Mucosa of rectum (tissue), 2 donors: ENCODE data around the gene DYNLT1.
"Not testable (repeated sequence)": the region's sequence is repeated elsewhere in the genome, so short reads cannot be mapped to it uniquely, and the experiment has no call there.

ENCODE experiments used
- H3K27ac ChIP-seq, 2 donors: one replicate each; pipeline ENCODE4 v1.7.0; 2013; ENCODE audit warnings: inconsistent platforms in 2 of 2, low read depth in 2 of 2, low read length in 2 of 2
- H3K27me3 ChIP-seq, 2 donors: one replicate each; pipeline ENCODE4 v1.7.0; 2013; ENCODE audit warnings: low read length in 2 of 2; ENCODE audit not compliant: control insufficient read depth in 2 of 2, insufficient read depth in 2 of 2
- H3K36me3 ChIP-seq, 2 donors: one replicate each; pipeline ENCODE4 v1.7.0; 2013; ENCODE audit warnings: low read length in 2 of 2; ENCODE audit not compliant: control insufficient read depth in 2 of 2, insufficient read depth in 2 of 2
- H3K4me1 ChIP-seq, 2 donors: one replicate each; pipeline ENCODE4 v1.7.0; 2013; ENCODE audit warnings: low read length in 2 of 2, mild to moderate bottlenecking in 1 of 2; ENCODE audit not compliant: control insufficient read depth in 2 of 2, insufficient read depth in 2 of 2
- H3K4me3 ChIP-seq, 2 donors: one replicate each; pipeline ENCODE4 v1.7.0; 2013; ENCODE audit warnings: low read length in 2 of 2
- H3K9ac ChIP-seq, 2 donors: one replicate each; pipeline ENCODE4 v1.7.0; 2013; ENCODE audit warnings: low read length in 2 of 2, low read depth in 1 of 2, mild to moderate bottlenecking in 1 of 2
- H3K9me3 ChIP-seq, 2 donors: one replicate each; pipeline ENCODE4 v1.7.0; 2013; ENCODE audit warnings: low read length in 2 of 2; ENCODE audit not compliant: control insufficient read depth in 2 of 2
- donor health status: healthy.
- donor health status: Normal muscosa, but diverticular disease.

Gene DYNLT1

GRCh38 chr6:158677906-158678578, 33.5 kb upstream of the DYNLT1 start:
- Histone ChIP-seq H3K36me3 (no peaks in the 10 kb centered on the region), H3K9me3 (no peaks in the 10 kb centered on the region), H3K9ac (no peak overlapping the region), H3K4me3 (no peak overlapping the region), H3K4me1 (no peaks in the 10 kb centered on the region), H3K27ac (no peak overlapping the region), H3K27me3 (no peaks in the 10 kb centered on the region)

- H3K4me1 ChIP-seq, H3K9me3 ChIP-seq, H3K9ac ChIP-seq, H3K27ac ChIP-seq, H3K36me3 ChIP-seq, H3K27me3 ChIP-seq, H3K4me3 ChIP-seq: not testable (repeated sequence)
These were observed 32.6 kb upstream of the DYNLT1 start for GRCh38 chr6:158677094-158677493.

GRCh38 chr6:158674342-158675131, 30.0 kb upstream of the DYNLT1 start:
- Histone ChIP-seq H3K4me3 (no peak overlapping the region), H3K27ac (no peak overlapping the region), H3K9ac (no peak overlapping the region), H3K36me3 (no peaks in the 10 kb centered on the region), H3K9me3 (no peaks in the 10 kb centered on the region), H3K4me1 (no peaks in the 10 kb centered on the region), H3K27me3 (no peaks in the 10 kb centered on the region)

- Histone ChIP-seq H3K4me1 (no peaks in the 10 kb centered on the region), H3K9me3 (no peaks in the 10 kb centered on the region), H3K36me3 (no peaks in the 10 kb centered on the region), H3K9ac (no peak overlapping the region), H3K27me3 (no peaks in the 10 kb centered on the region), H3K4me3 (no peak overlapping the region), H3K27ac (no peak overlapping the region)
These were observed 28.2 kb upstream of the DYNLT1 start for GRCh38 chr6:158672726-158673125.

GRCh38 chr6:158672119-158672518, 27.6 kb upstream of the DYNLT1 start:
- H3K4me3 ChIP-seq, H3K4me1 ChIP-seq, H3K27ac ChIP-seq, H3K36me3 ChIP-seq, H3K9ac ChIP-seq, H3K27me3 ChIP-seq, H3K9me3 ChIP-seq: not testable (repeated sequence)

GRCh38 chr6:158669145-158670035, 24.8 kb upstream of the DYNLT1 start:
- peaks cover 0 to 3% of the 10 kb centered on the region in 2 donors for H3K4me1 ChIP-seq
- no peaks in the 10 kb centered on the region for H3K9me3 ChIP-seq
- no peak overlapping the region for H3K27ac ChIP-seq
- no peaks in the 10 kb centered on the region for H3K27me3 ChIP-seq
- peaks cover 0 to 4% of the 10 kb centered on the region in 2 donors for H3K36me3 ChIP-seq
- H3K9ac ChIP-seq = no peak overlapping the region
- H3K4me3 ChIP-seq = no peak overlapping the region

GRCh38 chr6:158668707-158669103, 24.2 kb upstream of the DYNLT1 start:
- Histone ChIP-seq H3K27me3 (no peaks in the 10 kb centered on the region), H3K9ac (no peak overlapping the region), H3K36me3 (peaks cover 0 to 4% of the 10 kb centered on the region in 2 donors), H3K4me1 (peaks cover 0 to 3% of the 10 kb centered on the region in 2 donors), H3K9me3 (no peaks in the 10 kb centered on the region), H3K27ac (no peak overlapping the region), H3K4me3 (no peak overlapping the region)

- Histone ChIP-seq H3K4me3 (no peak overlapping the region), H3K27ac (peak overlapping the region; percentile 32 to 43), H3K4me1 (peaks cover 0 to 5% of the 10 kb centered on the region in 2 donors), H3K9ac (no peak overlapping the region), H3K27me3 (no peaks in the 10 kb centered on the region), H3K36me3 (peaks cover 0 to 4% of the 10 kb centered on the region in 2 donors), H3K9me3 (no peaks in the 10 kb centered on the region)
These were observed 22.9 kb upstream of the DYNLT1 start for GRCh38 chr6:158667360-158667981.

GRCh38 chr6:158666628-158667359, 22.3 kb upstream of the DYNLT1 start:
- peaks cover 0 to 4% of the 10 kb centered on the region in 2 donors for H3K36me3 ChIP-seq
- peaks cover 0 to 5% of the 10 kb centered on the region in 2 donors for H3K4me1 ChIP-seq
- no peak overlapping the region for H3K4me3 ChIP-seq
- no peak overlapping the region for H3K9ac ChIP-seq
- peak overlapping the region; percentile 32 to 42 for H3K27ac ChIP-seq
- no peaks in the 10 kb centered on the region for H3K27me3 ChIP-seq
- H3K9me3 ChIP-seq = no peaks in the 10 kb centered on the region
